HEK293T (cell line): ENCODE data around the gene MAGI2.

Experiments
- BHLHE40 ChIP-seq: fragments of 450-650 bp; IDR thresholded peaks from 2 replicates; pipeline ENCODE4 v1.6.1; 2016; ENCODE audit warnings: mild to moderate bottlenecking, moderate library complexity, borderline replicate concordance
- CTBP1 ChIP-seq: fragments of 450-650 bp; IDR thresholded peaks from 2 replicates; pipeline ENCODE4 v1.6.1; 2016; ENCODE audit warnings: borderline replicate concordance
- FOXA1 ChIP-seq: fragments of 450-650 bp; IDR thresholded peaks from 2 replicates; pipeline ENCODE4 v1.6.1; 2016; ENCODE audit warnings: mild to moderate bottlenecking
- FOXK2 ChIP-seq: fragments of 450-650 bp; IDR thresholded peaks from 2 replicates; pipeline ENCODE4 v1.6.1; 2016; ENCODE audit warnings: mild to moderate bottlenecking
- FOXM1 ChIP-seq: fragments of 450-650 bp; IDR thresholded peaks from 2 replicates; pipeline ENCODE4 v1.6.1; 2017; ENCODE audit warnings: mild to moderate bottlenecking, borderline replicate concordance
- HDGF ChIP-seq: fragments of 450-650 bp; IDR thresholded peaks from 2 replicates; pipeline ENCODE4 v1.6.1; 2017; ENCODE audit warnings: antibody characterized with exemption, borderline replicate concordance
- L3MBTL2 ChIP-seq: fragments of 450-650 bp; conservative IDR thresholded peaks from 2 replicates; pipeline ENCODE4 v1.6.1; 2016; ENCODE audit warnings: mild to moderate bottlenecking
- LEF1 ChIP-seq: fragments of 450-650 bp; IDR thresholded peaks from 2 replicates; pipeline ENCODE4 v1.6.1; 2017; ENCODE audit warnings: mild to moderate bottlenecking, borderline replicate concordance
- NFRKB ChIP-seq: fragments of 450-650 bp; IDR thresholded peaks from 2 replicates; pipeline ENCODE4 v1.6.1; 2016; ENCODE audit warnings: mild to moderate bottlenecking, moderate library complexity
- SP1 ChIP-seq: fragments of 450-650 bp; IDR thresholded peaks from 2 replicates; pipeline ENCODE4 v1.6.1; 2017
- SUZ12 ChIP-seq: fragments of 450-650 bp; IDR thresholded peaks from 2 replicates; pipeline ENCODE4 v1.6.1; 2016; ENCODE audit warnings: mild to moderate bottlenecking

- no peak for TF ChIP-seq FOXM1
- TF ChIP-seq BHLHE40 = no peak
- no peak for TF ChIP-seq FOXA1
- no peak for TF ChIP-seq FOXK2
- no peak for TF ChIP-seq L3MBTL2
- no peak for TF ChIP-seq SP1
- TF ChIP-seq HDGF = no peak
- no peak for TF ChIP-seq LEF1
- no peak for TF ChIP-seq SUZ12
- TF ChIP-seq NFRKB = no peak
- no peak for TF ChIP-seq CTBP1
Observed at GRCh38 chr7:78635026-78635793, 818.3 kb downstream of the MAGI2 start.
